ENCODE data around the gene CASTOR1.

DNA sequence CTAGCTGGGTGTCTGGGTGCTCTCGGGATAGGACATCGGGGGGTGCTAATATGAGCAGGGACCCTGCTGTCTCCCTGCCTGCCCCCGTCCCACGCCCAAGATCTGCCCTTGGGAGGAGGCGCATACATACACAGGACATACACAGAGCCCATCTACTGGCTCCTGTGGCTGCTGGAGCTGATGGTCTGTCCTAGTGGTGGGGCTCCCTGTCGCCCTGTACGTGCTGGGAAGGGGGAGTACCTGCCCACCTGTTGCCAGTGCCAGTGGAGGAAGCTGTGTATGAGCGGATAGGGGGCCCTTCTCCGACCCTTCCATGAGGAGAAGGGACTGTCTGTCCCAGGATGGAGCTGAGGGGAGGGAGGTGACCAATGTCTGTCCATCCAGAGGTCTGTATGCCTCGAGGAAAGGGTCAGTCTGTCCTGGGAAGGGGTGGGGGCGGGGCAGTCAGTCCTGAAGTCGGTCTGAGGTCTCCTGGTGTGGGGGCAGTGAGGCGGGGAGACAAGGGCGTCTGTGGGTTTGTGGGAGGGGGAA lies 36.5 kb upstream of the CASTOR1 start:
- TF ChIP-seq, protein P1, sequence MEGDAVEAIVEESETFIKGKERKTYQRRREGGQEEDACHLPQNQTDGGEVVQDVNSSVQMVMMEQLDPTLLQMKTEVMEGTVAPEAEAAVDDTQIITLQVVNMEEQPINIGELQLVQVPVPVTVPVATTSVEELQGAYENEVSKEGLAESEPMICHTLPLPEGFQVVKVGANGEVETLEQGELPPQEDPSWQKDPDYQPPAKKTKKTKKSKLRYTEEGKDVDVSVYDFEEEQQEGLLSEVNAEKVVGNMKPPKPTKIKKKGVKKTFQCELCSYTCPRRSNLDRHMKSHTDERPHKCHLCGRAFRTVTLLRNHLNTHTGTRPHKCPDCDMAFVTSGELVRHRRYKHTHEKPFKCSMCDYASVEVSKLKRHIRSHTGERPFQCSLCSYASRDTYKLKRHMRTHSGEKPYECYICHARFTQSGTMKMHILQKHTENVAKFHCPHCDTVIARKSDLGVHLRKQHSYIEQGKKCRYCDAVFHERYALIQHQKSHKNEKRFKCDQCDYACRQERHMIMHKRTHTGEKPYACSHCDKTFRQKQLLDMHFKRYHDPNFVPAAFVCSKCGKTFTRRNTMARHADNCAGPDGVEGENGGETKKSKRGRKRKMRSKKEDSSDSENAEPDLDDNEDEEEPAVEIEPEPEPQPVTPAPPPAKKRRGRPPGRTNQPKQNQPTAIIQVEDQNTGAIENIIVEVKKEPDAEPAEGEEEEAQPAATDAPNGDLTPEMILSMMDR (conservative IDR thresholded peaks at IDR 0.05; ENCODE audit: low read length), result no peak
- no peak for TF ChIP-seq EZH2phosphoT487 (IDR thresholded peaks at IDR 0.05; ENCODE audit: borderline replicate concordance)

Data from Loucy (cell line).